GM19395 (cell line): ENCODE measurements around the gene FAM174C.
"Not testable (repeated sequence)": the region's sequence is repeated elsewhere in the genome, so short reads cannot be mapped to it uniquely, and the experiment has no call there.

ENCODE experiments used
- ATAC-seq: cut with Tn5 transposase; IDR thresholded peaks from one replicate; pipeline ENCODE4 v1.9.1; 2021; ENCODE audit warnings: mild to moderate bottlenecking, moderate library complexity; ENCODE audit not compliant: unreplicated experiment

FAM174C gene

DNA sequence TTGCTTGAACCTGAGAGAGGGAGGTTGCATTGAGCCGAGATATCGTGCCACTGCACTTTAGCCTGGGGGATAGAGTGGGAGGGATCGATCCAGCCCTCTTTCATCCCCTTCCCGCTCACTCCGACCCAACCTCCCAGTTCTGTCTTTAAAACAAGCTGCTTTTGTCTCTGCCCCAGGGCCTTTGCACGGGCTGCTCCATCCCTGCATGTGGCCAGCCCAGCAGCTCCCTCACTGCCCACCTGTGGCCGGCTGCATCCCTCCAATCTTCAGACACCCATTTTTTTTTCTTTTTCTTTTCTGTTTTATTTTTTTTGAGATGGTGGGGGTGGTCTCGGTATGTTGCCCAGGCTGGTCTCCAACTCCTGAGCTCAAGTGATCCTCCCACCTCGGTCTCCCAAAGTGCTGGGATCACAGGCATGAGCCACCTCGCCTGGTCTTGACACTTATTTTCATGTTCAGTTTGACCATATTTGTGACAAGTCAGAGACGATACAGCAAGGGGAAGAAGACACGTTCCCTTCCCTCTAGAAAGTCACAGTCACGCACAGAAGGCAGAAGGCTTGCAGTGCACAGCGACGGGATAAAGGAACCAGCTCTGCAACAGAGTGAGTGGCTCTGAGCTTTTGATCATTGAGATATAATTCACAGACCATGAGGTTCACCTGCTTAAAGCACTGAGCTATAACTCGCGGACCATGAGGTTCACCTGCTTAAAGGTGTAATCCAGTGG is 42.1 kb downstream of the FAM174C start:
- no peak for ATAC-seq

DNA sequence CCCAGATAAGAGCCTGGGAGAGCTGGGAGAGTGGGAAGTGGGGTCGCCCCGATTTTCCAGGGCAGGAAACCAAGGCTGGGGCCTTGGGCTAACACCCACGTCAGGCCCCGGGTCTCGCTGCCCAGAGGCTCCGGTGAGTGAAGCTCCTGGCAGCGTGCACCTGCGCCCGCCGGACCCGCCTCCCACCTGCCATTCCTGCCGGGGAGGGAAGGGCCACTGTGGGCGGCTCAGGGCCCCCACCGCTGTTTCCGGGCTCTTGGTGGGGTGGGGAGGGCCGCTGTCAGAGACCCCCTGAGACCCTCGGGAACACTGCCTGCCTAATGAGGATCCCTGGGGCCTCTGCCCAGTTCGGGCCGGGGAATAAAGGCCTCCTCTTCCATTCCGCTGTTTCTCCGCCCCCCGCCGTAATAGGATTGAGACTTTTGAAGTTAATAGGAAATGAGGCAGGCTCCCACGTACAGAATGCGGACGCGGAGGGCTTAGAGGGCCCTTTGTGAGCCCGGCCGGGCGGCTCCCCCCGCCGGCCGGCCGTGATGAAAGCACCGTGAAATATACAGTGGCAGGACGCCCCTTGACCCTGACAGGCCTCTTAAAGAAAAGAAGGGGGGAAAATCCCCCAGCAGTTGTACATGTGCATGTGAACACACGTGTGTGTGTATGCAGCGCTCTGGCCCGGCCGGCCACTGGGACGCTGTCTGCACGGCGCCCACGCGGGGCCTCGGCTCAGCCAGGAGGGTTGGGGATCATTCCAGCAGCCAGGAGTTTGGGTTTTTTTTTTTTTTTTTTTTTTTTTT is 43.5 kb downstream of the FAM174C start:
- no peak for ATAC-seq

DNA sequence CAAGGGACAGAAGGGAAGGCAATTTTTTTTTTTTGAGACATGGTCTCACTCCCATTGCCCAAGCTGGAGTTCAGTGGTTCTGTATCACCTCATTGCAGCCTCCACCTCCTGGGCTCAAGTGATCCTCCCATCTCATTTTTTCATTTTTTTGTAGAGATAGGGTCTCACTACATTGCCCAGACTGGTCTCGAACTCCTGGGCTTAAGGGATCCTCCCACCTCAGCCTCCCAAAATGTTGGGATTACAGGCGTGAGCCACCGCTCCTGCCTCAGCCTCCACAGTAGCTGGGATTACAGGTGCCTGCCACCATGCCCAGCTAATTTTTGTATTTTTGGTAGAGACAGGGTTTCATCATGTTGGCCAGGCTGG is 44.9 kb downstream of the FAM174C start:
- ATAC-seq, result not testable (repeated sequence)

GRCh38 chr19:1321539-1321938 is 46.2 kb downstream of the FAM174C start:
- no peak for ATAC-seq

DNA sequence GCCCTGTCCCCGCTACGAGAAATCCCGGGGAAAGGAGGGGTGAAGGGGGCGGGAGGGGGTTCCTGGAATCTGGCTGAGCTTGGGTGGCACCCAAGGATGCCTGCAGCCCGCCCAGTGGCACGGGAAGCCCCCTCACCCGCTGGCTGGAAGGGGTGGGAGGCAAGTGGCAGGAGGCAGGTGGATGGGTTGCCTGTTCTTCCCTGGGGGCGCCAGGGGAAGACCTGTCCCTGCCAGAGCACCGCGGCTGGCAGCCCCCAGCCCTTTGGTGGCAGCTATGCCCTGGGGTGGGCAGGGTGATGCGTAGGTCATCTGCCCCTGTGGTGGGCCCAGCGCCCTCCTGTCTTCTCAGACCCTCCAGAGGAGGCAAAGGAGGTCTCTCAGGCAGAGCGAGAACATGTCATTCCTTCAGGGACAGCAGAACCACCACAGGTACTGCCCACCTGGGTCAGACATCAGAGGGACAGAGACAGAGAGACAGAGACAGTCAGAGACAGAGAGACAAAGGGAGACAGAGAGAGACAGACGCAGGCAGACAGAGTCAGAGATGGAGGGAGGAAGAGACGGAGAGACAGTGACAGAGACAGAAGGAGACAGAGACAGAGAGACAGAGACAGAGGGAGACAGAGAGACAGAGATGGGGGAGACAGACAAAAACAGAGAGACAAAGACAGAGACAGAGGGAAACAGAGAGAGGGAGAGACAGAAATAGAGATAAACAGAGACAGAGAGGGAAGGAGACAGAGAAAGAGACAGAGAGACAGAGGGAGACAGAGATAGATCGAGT is 47.1 kb downstream of the FAM174C start:
- ATAC-seq, result no peak

DNA sequence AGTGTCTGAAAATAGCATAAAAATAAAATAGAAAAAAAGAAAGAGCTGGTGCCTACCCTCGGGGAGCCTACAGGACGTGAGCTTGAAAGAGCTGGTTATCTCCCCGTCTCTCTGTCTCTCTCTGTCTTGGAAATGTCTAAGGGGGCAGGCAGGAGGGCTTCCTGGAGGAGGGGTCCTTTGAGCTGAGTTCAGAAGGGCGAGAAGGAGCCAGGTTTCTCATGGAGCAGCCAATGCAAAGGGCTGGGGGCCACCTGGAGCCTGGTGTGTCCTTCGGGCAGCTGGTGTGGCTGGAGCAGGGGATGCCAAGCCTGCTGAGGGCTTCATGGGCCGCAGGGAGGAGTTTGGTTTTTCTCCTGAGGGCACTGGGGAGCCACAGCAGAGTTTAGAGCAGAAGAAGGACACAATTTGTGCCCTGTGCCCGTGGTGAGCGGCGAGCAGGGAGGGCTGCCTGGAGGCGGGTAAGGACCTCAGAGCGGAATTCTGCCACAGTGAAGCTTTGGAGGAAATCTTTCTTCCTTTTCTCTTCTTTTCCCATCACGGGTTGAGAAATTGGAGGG is 49.0 kb downstream of the FAM174C start:
- ATAC-seq, result no peak

DNA sequence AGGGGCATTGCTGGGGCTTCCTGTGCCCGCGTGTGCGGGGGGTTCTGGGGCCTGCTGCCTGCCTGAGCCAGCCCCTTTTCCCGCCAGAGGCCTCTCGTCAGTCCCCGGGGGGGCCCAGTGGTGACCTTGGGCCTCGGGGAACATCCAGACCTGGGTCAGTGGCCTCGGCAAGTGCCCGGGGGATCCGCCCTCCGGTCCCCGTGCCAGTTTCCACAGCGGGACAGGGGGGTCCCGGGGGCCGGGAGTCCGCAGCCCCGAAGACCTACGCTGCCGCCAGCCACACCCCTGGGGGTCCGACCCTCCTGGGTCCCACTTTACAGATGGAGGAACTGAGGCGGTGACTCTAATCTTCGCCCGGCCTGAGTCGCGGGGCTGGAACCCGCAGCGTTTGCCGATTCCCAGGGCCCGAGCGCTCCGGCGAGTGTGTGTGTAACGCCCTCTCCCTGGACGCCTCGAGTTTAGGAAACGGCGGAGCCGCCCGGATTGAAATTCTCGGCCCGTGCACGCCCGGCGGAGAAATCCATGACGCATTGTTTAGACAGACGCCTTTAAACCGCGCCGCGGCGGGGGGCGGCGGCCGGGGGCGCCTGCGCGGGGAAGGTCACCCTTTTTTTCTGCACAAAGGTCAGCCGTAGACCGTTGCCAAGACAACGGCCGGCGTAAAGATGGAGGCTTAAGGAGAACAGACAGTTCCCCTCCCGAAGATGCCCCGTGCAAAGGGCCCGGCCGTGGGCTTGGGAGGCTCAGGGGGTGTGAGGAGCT is 49.7 kb downstream of the FAM174C start:
- ATAC-seq, result no peak

GRCh38 chr19:1325568-1326294 is 50.4 kb downstream of the FAM174C start:
- ATAC-seq, result no peak

GRCh38 chr19:1327125-1327524 is 51.8 kb downstream of the FAM174C start:
- no peak for ATAC-seq
